Upper lobe of left lung (tissue), 6 donors: ENCODE results near the gene PRKCE. TPM values are rescaled to one million over a fixed set of nuclear protein-coding genes. Genes with fewer than 3 reads are reported as not detected.

Experiments
- ATAC-seq, 2 donors: fragments of 200-7000 bp; cut with Tn5 transposase; one replicate each; pipeline ENCODE4 v1.9.1; 2022; ENCODE audit warnings: mild to moderate bottlenecking in 2 of 2, moderate library complexity in 2 of 2; ENCODE audit not compliant: low FRiP score in 2 of 2
- DNase-seq, 2 donors: peaks; one replicate each; pipeline ENCODE4 v3.0.0-alpha.2; 2019 to 2020
- H3K27ac ChIP-seq, 4 donors: fragments of 200-600 bp; sonication (generic); one replicate each; pipeline ENCODE4 v1.5.1; 2016 to 2019
- H3K27me3 ChIP-seq, 4 donors: fragments of 200-600 bp; sonication (generic); one replicate each; pipeline ENCODE4 v1.5.1; 2017 to 2019
- H3K36me3 ChIP-seq, 4 donors: fragments of 200-600 bp; sonication (generic); one replicate each; pipeline ENCODE4 v1.5.1; 2016 to 2019
- H3K4me1 ChIP-seq, 4 donors: fragments of 200-600 bp; sonication (generic); one replicate each; pipeline ENCODE4 v1.5.1; 2018 to 2019
- H3K4me3 ChIP-seq, 4 donors: fragments of 200-600 bp; sonication (generic); one replicate each; pipeline ENCODE4 v1.5.1; 2017 to 2019; ENCODE audit warnings: mild to moderate bottlenecking in 2 of 4, moderate library complexity in 1 of 4
- H3K9me3 ChIP-seq, 4 donors: fragments of 200-600 bp; sonication (generic); one replicate each; pipeline ENCODE4 v1.5.1; 2018 to 2019
- EP300 ChIP-seq, 4 donors: sonication (generic); formaldehyde crosslinking; IDR thresholded peaks; one replicate each; pipeline ENCODE4 v1.5.1; 2017; ENCODE audit warnings: antibody characterized with exemption in 4 of 4, control low read depth in 2 of 4
- POLR2A ChIP-seq, 4 donors: fragments of 450-650 bp; IDR thresholded peaks; one replicate each; pipeline ENCODE4 v1.5.1; 2016 to 2017; ENCODE audit warnings: antibody characterized with exemption in 4 of 4, mild to moderate bottlenecking in 2 of 4
- POLR2AphosphoS5 ChIP-seq, 2 donors: sonication (generic); formaldehyde crosslinking; IDR thresholded peaks; one replicate each; pipeline ENCODE4 v1.5.1; 2017; ENCODE audit warnings: antibody characterized with exemption in 2 of 2
- WGBS, 2 donors: methylation state at CpG; one replicate each; pipeline ENCODE4 v1.1.5; 2017 to 2018; 5-methylcytosine and 5-hydroxymethylcytosine counted together
- total RNA-seq, 6 donors: library from RNA; depleted of rRNA in 4 of 6; stranded (reverse); fragments of >200 nt in 4 of 6; gene quantifications; one replicate each; pipeline versions ENCODE4 v1.1.0 to v1.2.1, GENCODE V29; 2016 to 2021
- TF ChIP-seq, protein P1 (sequence below), 6 experiments: fragments of 450-650 bp in 4 of 6; fragments of 200-600 bp in 2 of 6; sonication (generic) in 2 of 6; IDR thresholded peaks; one replicate each; pipeline ENCODE4 v1.5.1; 2016 to 2019; ENCODE audit warnings: antibody characterized with exemption in 6 of 6
- donor health status: DM: no; HTN: no; CAD: no; lungs with moderate emphysema.
- donor health status: DM: no; HTN: yes; CAD: no; lungs with severe emphysema.

PRKCE gene
- total RNA-seq, 6 donors from 2014 or later: 54.9 to 124 (median 75.6) TPM

DNA sequence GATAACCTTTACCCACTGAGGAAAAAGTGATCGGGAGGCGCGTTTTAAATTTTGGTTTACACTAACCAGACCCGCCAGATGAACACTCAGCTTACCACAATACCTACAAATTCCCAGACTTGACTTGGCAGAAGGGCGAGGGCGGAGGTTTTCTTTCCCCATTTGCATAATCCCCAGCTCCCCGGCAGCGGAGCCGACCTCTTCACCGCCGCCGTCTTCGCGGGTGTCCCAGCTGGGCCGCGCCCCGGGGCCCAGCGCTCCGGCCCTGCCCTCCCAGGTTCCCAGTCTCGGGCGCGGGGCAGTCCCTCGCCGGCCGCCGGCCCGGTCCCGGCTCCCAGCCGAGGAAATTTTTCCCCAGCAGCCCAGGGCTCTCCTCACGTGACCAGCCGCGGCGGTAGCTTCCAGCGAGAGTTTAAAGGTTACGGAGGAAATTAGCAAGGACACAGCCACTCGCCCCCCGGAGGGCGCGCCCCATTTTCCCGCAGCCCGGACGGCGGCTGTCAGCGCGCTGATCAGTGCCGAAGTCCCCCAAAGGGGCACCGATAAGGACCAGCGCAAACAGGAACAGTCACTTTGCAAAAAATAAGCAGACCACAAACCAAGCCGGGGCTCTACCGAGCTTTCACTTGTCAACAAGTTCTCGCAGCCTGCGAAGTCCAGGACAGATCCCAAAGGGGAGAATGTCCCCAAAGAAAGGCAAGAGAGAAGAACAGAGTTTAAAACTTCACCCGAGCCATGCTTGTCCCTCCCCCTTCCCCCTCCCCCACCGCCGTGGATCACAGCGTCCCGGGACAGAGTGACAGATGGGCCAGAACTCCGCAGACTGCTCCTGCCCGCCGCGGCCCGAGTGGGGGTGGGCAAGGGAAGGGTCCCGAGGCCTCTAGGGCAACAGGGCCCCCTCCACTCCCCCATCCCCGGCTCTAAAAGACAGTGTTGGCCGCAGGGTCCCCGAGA, 1.3 kb upstream of the PRKCE start:
- Histone ChIP-seq H3K4me1 (peaks cover 15 to 42% (median 29%) of the 10 kb centered on the region in 4 donors), H3K27me3 (no peaks in the 10 kb centered on the region), H3K9me3 (no peaks in the 10 kb centered on the region), H3K27ac (peak overlapping the region; percentile 97 to 100 (median 99)), H3K36me3 (no peaks in the 10 kb centered on the region), H3K4me3 (peak overlapping the region; percentile 70 to 97 (median 80))
- WGBS, 2 donors: 1% methylated on average over 49 to 63 of the region's 66 CpGs
- TF ChIP-seq, protein P1, sequence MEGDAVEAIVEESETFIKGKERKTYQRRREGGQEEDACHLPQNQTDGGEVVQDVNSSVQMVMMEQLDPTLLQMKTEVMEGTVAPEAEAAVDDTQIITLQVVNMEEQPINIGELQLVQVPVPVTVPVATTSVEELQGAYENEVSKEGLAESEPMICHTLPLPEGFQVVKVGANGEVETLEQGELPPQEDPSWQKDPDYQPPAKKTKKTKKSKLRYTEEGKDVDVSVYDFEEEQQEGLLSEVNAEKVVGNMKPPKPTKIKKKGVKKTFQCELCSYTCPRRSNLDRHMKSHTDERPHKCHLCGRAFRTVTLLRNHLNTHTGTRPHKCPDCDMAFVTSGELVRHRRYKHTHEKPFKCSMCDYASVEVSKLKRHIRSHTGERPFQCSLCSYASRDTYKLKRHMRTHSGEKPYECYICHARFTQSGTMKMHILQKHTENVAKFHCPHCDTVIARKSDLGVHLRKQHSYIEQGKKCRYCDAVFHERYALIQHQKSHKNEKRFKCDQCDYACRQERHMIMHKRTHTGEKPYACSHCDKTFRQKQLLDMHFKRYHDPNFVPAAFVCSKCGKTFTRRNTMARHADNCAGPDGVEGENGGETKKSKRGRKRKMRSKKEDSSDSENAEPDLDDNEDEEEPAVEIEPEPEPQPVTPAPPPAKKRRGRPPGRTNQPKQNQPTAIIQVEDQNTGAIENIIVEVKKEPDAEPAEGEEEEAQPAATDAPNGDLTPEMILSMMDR (IDR thresholded peaks at IDR 0.05): no peak
- TF ChIP-seq POLR2A (IDR thresholded peaks at IDR 0.05): peak in 1 of 4 donors; percentile 70
- ATAC-seq (peak; percentile 61 to 71), DNase-seq (peak; percentile 78 to 94)

DNA sequence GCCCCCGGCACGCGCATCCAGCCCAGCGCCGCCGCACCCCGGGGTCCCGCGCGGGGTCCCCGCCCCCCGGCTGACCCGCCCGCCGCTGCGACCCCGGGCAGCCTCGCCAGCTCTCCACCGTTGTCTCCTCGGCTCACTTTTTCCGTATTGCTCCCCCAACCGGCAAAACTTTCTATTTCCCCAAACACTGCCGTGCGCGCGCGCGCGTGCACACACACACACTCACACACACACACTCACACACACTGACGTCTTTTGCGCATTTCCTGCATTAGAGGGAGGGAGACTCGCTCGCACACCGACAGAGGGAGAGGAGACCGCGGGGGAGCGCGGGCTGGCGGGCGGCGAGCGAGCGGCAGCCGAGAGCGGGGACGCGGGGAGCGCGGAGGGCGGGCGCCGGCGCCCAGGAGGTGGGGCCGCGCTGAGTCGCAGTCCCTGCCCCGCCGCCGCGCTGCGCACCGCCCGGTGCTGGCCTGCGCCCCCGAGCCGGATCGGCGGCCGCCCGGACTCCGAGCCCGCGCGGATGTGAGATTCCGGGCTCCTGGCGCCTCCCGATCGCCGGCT, 542 bp upstream of the PRKCE start:
- Histone ChIP-seq H3K27ac (peak overlapping the region; percentile 97 to 100 (median 99)), H3K36me3 (no peaks in the 10 kb centered on the region), H3K4me1 (peaks cover 15 to 42% (median 29%) of the 10 kb centered on the region in 4 donors), H3K4me3 (peak overlapping the region; percentile 75 to 97 (median 85)), H3K27me3 (no peaks in the 10 kb centered on the region), H3K9me3 (no peaks in the 10 kb centered on the region)
- ATAC-seq (peak; percentile 92 to 94), DNase-seq (peak; percentile 95 to 98)
- 0% methylated on average over 27 to 57 of the region's 79 CpGs for WGBS, 2 donors
- peak in 2 of 4 donors; percentile 46 to 87 for TF ChIP-seq EP300 (IDR thresholded peaks at IDR 0.05)
- TF ChIP-seq POLR2A (IDR thresholded peaks at IDR 0.05): peak in 3 of 4 donors; percentile 81 to 96 (median 93)
- TF ChIP-seq, protein P1 (IDR thresholded peaks at IDR 0.05): peak in 5 of 6 experiments; percentile 39 to 90 (median 82)
- peak; percentile 88 to 99 for TF ChIP-seq POLR2AphosphoS5 (IDR thresholded peaks at IDR 0.05)

DNA sequence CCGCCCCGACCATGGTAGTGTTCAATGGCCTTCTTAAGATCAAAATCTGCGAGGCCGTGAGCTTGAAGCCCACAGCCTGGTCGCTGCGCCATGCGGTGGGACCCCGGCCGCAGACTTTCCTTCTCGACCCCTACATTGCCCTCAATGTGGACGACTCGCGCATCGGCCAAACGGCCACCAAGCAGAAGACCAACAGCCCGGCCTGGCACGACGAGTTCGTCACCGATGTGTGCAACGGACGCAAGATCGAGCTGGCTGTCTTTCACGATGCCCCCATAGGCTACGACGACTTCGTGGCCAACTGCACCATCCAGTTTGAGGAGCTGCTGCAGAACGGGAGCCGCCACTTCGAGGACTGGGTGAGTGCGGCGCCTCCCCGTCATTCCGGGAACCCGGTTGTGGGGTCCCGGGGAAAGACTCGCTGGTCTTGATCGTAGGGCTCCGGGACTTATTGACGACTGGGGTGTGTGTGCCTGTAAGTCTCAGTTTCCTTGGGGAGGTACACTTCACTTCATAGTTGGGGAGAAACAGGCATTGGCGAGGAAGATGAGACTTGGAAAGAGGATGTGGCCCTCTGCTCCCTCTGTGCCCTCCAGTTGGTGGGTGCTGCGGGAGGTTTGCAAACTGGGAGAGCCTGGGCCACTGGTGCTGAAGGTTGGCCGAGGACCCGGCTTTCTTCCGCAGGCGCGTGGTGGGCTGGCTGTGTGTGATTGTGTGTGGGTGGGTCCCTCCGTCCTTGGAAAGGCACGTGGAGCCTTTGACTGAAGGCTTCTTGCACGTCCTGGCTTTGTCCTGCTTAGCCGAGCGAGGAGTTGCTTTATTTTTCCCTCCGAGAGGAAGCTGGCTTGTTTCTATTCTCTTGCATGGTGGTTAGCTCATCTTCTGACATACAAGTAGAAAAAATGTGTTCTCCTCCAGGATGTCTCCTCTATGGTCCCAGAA, 886 bp downstream of the PRKCE start:
- no peaks in the 10 kb centered on the region for H3K9me3 ChIP-seq
- peak overlapping the region; percentile 97 to 100 (median 99) for H3K27ac ChIP-seq
- 4 to 11% methylated on average over 3 to 50 of the region's 53 CpGs for WGBS, 2 donors
- H3K36me3 ChIP-seq: no peaks in the 10 kb centered on the region
- H3K27me3 ChIP-seq: no peaks in the 10 kb centered on the region
- DNase-seq: peak; percentile 46 to 80
- peaks cover 15 to 42% (median 29%) of the 10 kb centered on the region in 4 donors for H3K4me1 ChIP-seq
- H3K4me3 ChIP-seq: peak overlapping the region; percentile 75 to 97 (median 85)
- TF ChIP-seq POLR2A (IDR thresholded peaks at IDR 0.05) (no peak), POLR2AphosphoS5 (IDR thresholded peaks at IDR 0.05) (peak in 1 of 2 donors; percentile 20)
- TF ChIP-seq, protein P1 (IDR thresholded peaks at IDR 0.05): peak in 1 of 6 experiments; percentile 6
- peak in 1 of 2 donors; percentile 12 for ATAC-seq

DNA sequence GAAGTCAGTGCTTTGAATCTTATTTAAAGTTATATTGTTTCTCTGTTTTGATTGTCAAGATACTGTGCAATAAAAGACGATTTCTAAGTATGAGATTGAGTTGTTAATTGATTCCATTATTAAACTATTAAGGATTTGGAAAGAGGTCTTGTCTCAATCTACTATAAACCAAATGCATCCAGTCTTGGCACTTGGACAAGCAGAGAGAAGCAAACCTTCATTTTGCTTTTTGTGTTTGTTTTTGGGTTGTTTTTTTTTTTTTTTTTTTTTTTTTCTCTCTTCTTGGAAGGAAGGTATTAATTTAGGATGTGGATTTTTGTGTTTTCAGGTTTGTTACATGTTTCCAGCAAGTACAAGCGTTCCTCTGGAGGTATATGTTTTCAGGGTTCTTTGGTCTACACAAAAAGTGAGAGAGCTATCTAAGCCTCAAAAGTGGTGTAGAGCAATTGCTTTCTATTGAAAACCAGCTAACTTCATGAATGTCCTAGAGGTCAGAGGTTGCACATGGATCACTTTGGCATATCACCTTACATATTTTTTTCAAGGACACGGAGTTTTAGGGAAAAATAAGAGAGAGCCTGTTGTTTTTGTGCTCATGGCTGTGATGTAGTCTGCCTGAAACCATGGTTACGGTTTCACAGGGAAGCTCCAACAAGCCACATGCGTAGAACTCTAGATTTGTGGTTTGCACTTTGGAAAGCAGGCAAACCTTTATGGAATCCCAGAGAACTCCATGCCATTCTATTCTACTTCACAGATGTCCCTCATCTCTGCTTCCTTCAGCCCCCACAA, 1.8 kb downstream of the PRKCE start:
- H3K9me3 ChIP-seq: no peaks in the 10 kb centered on the region
- peaks cover 15 to 41% (median 21%) of the 10 kb centered on the region in 4 donors for H3K4me1 ChIP-seq
- no peaks in the 10 kb centered on the region for H3K27me3 ChIP-seq
- H3K27ac ChIP-seq: no peak overlapping the region
- DNase-seq (no peak), ATAC-seq (no peak)
- peak overlapping the region; percentile 75 to 97 (median 85) for H3K4me3 ChIP-seq
- TF ChIP-seq, protein P1 (IDR thresholded peaks at IDR 0.05): no peak
- no peak for TF ChIP-seq POLR2A (IDR thresholded peaks at IDR 0.05)
- H3K36me3 ChIP-seq: no peaks in the 10 kb centered on the region
- 60 to 61% methylated on average over 5 of the region's 5 CpGs for WGBS, 2 donors
